GM12878 (cell line): ENCODE measurements around the gene SEPTIN11. TPM values are rescaled to one million over a fixed set of nuclear protein-coding genes. Genes with fewer than 3 reads are reported as not detected.

Experiments
- ATF7 ChIP-seq: fragments of 450-650 bp; IDR thresholded peaks from 2 replicates; pipeline ENCODE4 v1.6.1; 2016; ENCODE audit warnings: low read depth, mild to moderate bottlenecking
- CBFB ChIP-seq: IDR thresholded peaks from 2 replicates; pipeline ENCODE4 v1.6.1; 2016; ENCODE audit warnings: antibody characterized with exemption, low read depth
- ELK1 ChIP-seq: IDR thresholded peaks from 2 replicates; pipeline ENCODE4 v1.6.1; 2012; ENCODE audit warnings: low read depth, low read length, improper control_type of control experiment
- HDGF ChIP-seq: fragments of 450-650 bp; IDR thresholded peaks from 2 replicates; pipeline ENCODE4 v1.6.1; 2016; ENCODE audit warnings: antibody characterized with exemption
- JUNB ChIP-seq: IDR thresholded peaks from 2 replicates; pipeline ENCODE4 v1.6.1; 2016; ENCODE audit warnings: antibody characterized with exemption, mild to moderate bottlenecking
- MTA2 ChIP-seq: fragments of 450-650 bp; IDR thresholded peaks from 2 replicates; pipeline ENCODE4 v1.6.1; 2016; ENCODE audit warnings: low read depth, mild to moderate bottlenecking, moderate library complexity
- NFIC ChIP-seq: IDR thresholded peaks from 2 replicates; pipeline ENCODE4 v1.6.1; 2012; ENCODE audit warnings: low read depth, mild to moderate bottlenecking, inconsistent platforms, low read length, moderate library complexity
- NFYB ChIP-seq: IDR thresholded peaks from 2 replicates; pipeline ENCODE4 v1.6.1; 2011; ENCODE audit warnings: low read depth, mild to moderate bottlenecking, low read length, improper control_type of control experiment, moderate library complexity; ENCODE audit not compliant: insufficient read depth
- POLR2A ChIP-seq: IDR thresholded peaks from 2 replicates; pipeline ENCODE4 v1.6.1; 2011; ENCODE audit warnings: low read depth, mild to moderate bottlenecking, low read length
- PRDM15 ChIP-seq: fragments of 450-650 bp; formaldehyde crosslinking; IDR thresholded peaks from 2 replicates; pipeline ENCODE4 v1.4.0; 2020; ENCODE audit warnings: mild to moderate bottlenecking, moderate library complexity
- RCOR1 ChIP-seq: conservative IDR thresholded peaks from 2 replicates; pipeline ENCODE4 v1.6.1; 2012; ENCODE audit warnings: low read depth, low read length, improper control_type of control experiment
- SMAD5 ChIP-seq: IDR thresholded peaks from 2 replicates; pipeline ENCODE4 v1.6.1; 2016; ENCODE audit warnings: antibody characterized with exemption, low read depth
- SREBF2 ChIP-seq: IDR thresholded peaks from 2 replicates; pipeline ENCODE4 v1.6.1; 2012; ENCODE audit warnings: mild to moderate bottlenecking, low read length
- SRF ChIP-seq, 2 experiments: IDR thresholded peaks; 2 replicates each; pipeline ENCODE4 v1.6.1; 2011; ENCODE audit warnings: low read depth in 2 of 2, low read length in 2 of 2, mild to moderate bottlenecking in 1 of 2, moderate library complexity in 1 of 2
- STAT3 ChIP-seq: IDR thresholded peaks from 2 replicates; pipeline ENCODE4 v1.6.1; 2011; ENCODE audit warnings: low read depth, low read length, improper control_type of control experiment
- TARDBP ChIP-seq: IDR thresholded peaks from 2 replicates; pipeline ENCODE4 v1.6.1; 2016; ENCODE audit warnings: borderline replicate concordance
- ZBTB11 ChIP-seq: fragments of 450-650 bp; formaldehyde crosslinking; IDR thresholded peaks from 2 replicates; pipeline ENCODE4 v1.5.0; 2022; ENCODE audit warnings: mild to moderate bottlenecking, missing genetic modification characterization
- ZNF687 ChIP-seq: fragments of 450-650 bp; IDR thresholded peaks from 2 replicates; pipeline ENCODE4 v1.6.1; 2017; ENCODE audit warnings: mild to moderate bottlenecking, moderate library complexity
- polyA plus RNA-seq, 11 experiments: library from polyadenylated mRNA; depleted of rRNA in 4 of 11; unstranded in 6 of 11; stranded (reverse) in 5 of 11; fragments of >200 nt; fragmentation: Nextera tagmentation in 4 of 11; fragmentation: Illumina TruSeq in 1 of 11; extraction: Ambion mirVana in 4 of 11; extraction: Trizol in 1 of 11; gene quantifications; 1 replicate in 1 of 11; 2 replicates in 10 of 11; pipeline versions ENCODE4 v1.2.1 to v1.2.3, GENCODE V29; 2011 to 2016; ENCODE audit warnings: inconsistent platforms in 2 of 11, missing spikeins in 2 of 11, low read depth in 1 of 11
- total RNA-seq, 4 experiments: library from RNA; depleted of rRNA in 3 of 4; stranded (reverse); fragments of >200 nt in 3 of 4; fragmentation: Illumina TruSeq in 1 of 4; extraction: Trizol in 1 of 4; gene quantifications; 2 replicates each; pipeline versions ENCODE4 v1.2.1 to v1.2.3, GENCODE V29; 2013 to 2021

SEPTIN11 gene
- total and polyA plus RNA-seq, 10 of the 15 experiments (the other 5 are each of a cell fraction or from before 2014, with no cell fraction given), result 24.7 to 160 (median 91.3) TPM

GRCh38 chr4:76993787-76994641, 44.5 kb downstream of the SEPTIN11 start (continued):
- TF ChIP-seq ELK1 (no peak), POLR2A (peak; percentile 50), JUNB (peak; percentile 87), ZNF687 (no peak), ATF7 (0 out of 2 replicates have a peak, but pooled peaks have one; percentile 22), TARDBP (no peak), MTA2 (no peak; the same call in 1 of the 2 replicates), SMAD5 (no peak), PRDM15 (no peak), SRF (IDR thresholded peaks at IDR 0.05; ENCODE audit: low read depth in 2 of 2, low read length in 2 of 2) (no peak), CBFB (peak; percentile 96), RCOR1 (no peak), STAT3 (no peak), SREBF2 (no peak), ZBTB11 (CRISPR knock-in tag) (no peak), HDGF (no peak), NFIC (peak; percentile 95), NFYB (no peak)
